Measurements from ENCODE around the gene CACNA1A. TPM values are rescaled to one million over a fixed set of nuclear protein-coding genes. Genes with fewer than 3 reads are reported as not detected.

The CACNA1A gene
- total RNA-seq, result 0.52 TPM

DNA sequence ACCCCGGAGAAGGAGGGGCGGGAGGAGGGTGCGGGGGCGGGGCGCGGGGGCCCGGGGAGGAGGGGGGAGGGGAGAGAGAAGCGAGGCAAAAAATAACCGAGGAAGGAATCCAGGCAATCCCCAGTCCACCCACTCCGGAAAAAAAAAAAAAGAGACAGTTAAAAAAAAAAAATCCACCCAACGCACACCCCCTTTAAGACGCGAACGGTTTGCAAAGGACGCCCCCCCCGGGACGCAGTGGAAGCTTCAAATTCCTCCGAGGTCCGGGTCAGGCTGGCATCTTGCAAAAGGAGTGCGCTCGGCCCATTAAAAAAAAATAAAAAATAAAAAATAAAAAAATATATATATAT lies at the start of gene CACNA1A:
Gene CACNA1A, minus strand, starts transcription at position 9 of the 350 bp plus-strand sequence. CDS start 255 bp downstream, outside the sequence.
- Histone ChIP-seq H3K27ac (ENCODE audit: low read depth, low read length) (no peak within 1 kb of the TSS), H3K36me3 (ENCODE audit: control insufficient read depth in 3 of 3, insufficient read depth in 3 of 3, low read length in 3 of 3) (no peaks in the 10 kb centered on the region), H3K9me3 (ENCODE audit: control insufficient read depth in 3 of 3, low read length in 3 of 3) (no peaks in the 10 kb centered on the region), H3K27me3 (ENCODE audit: control insufficient read depth in 3 of 3, insufficient read depth in 3 of 3, low read length in 3 of 3) (peaks cover 32 to 52% (median 42%) of the 10 kb centered on the region in 3 donors), H3K4me3 (ENCODE audit: low read length in 3 of 3) (no peak within 1 kb of the TSS), H3K4me1 (ENCODE audit: control insufficient read depth in 3 of 3, insufficient read depth in 3 of 3, low read length in 3 of 3) (no peaks in the 10 kb centered on the region), H3K9ac (ENCODE audit: low read depth in 1 of 3, low read length in 3 of 3) (no peak within 1 kb of the TSS)

DNA sequence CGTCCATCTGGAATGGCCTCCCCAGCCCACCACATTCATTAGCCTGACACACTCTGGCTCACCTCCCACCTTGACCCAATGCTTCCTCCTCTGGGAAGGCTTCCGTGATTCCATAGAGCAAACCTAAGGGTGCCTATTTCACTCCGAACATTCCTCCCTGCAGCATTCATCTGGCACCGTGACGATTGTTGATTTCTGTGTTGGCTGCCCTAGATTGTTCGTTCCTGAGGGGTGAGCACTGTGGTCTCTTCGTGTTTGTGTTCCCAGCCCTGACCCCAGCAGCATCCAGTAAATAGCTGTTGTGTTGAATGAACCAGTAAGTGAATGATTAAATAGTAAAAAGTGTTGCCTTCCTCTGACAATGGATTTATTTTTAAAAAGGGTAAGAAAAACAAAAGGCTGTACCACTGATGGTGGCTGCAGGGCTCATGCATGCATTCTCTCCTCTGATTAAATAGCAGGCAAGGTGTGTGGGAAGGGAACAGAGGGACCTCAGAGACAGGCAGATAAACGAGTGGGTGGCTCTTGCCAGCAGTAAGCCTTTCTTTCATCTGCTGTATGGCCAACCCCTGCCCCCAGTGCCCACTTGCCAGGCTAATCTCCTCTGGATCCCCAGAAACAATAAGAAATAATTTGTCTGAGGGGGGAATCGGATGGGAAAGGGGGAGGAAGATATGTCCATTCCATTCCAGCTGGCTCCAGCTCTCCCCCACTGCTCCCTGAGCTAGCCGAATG lies 48.4 kb upstream of the CACNA1A start:
- Histone ChIP-seq H3K36me3 (ENCODE audit: control insufficient read depth in 3 of 3, insufficient read depth in 3 of 3, low read length in 3 of 3) (no peaks in the 10 kb centered on the region), H3K4me1 (ENCODE audit: control insufficient read depth in 3 of 3, insufficient read depth in 3 of 3, low read length in 3 of 3) (no peaks in the 10 kb centered on the region), H3K27me3 (ENCODE audit: control insufficient read depth in 3 of 3, insufficient read depth in 3 of 3, low read length in 3 of 3) (peaks cover 4 to 9% (median 8%) of the 10 kb centered on the region in 3 donors), H3K4me3 (ENCODE audit: low read length in 3 of 3) (no peak overlapping the region), H3K27ac (ENCODE audit: low read depth, low read length) (no peak overlapping the region), H3K9me3 (ENCODE audit: control insufficient read depth in 3 of 3, low read length in 3 of 3) (peaks cover 0 to 3% (median 0%) of the 10 kb centered on the region in 3 donors), H3K9ac (ENCODE audit: low read depth in 1 of 3, low read length in 3 of 3) (no peak overlapping the region)

DNA sequence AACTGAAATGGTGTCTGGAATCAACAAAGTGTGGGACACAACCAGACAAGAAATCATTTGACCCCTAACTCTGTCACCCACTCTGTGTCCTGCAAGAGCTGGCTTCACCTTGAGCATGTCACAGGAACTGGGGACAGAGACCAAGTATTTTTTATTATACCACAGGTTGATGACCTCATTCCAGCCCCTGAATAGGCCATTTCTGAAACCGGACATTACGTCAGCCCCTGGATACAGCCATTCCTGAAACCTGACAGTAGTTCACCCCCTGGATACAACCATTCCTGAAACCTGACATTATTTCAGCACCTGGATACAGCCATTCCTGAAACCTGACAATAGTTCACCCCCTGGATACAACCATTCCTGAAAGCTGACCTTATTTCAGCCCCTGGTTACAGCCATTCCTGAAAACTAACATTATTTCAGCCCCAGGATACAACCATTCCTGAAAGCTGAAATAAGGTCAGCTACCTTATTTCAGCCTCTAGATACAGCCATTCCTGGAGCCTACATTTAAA lies 47.7 kb upstream of the CACNA1A start:
- peaks cover 0 to 4% (median 0%) of the 10 kb centered on the region in 3 donors for H3K9me3 ChIP-seq (ENCODE audit: control insufficient read depth in 3 of 3, low read length in 3 of 3)
- H3K27ac ChIP-seq (ENCODE audit: low read depth, low read length), result no peak overlapping the region
- H3K27me3 ChIP-seq (ENCODE audit: control insufficient read depth in 3 of 3, insufficient read depth in 3 of 3, low read length in 3 of 3), result peaks cover 4 to 9% (median 8%) of the 10 kb centered on the region in 3 donors
- no peak overlapping the region for H3K9ac ChIP-seq (ENCODE audit: low read depth in 1 of 3, low read length in 3 of 3)
- no peak overlapping the region for H3K4me3 ChIP-seq (ENCODE audit: low read length in 3 of 3)
- no peaks in the 10 kb centered on the region for H3K36me3 ChIP-seq (ENCODE audit: control insufficient read depth in 3 of 3, insufficient read depth in 3 of 3, low read length in 3 of 3)
- H3K4me1 ChIP-seq (ENCODE audit: control insufficient read depth in 3 of 3, insufficient read depth in 3 of 3, low read length in 3 of 3), result no peaks in the 10 kb centered on the region

DNA sequence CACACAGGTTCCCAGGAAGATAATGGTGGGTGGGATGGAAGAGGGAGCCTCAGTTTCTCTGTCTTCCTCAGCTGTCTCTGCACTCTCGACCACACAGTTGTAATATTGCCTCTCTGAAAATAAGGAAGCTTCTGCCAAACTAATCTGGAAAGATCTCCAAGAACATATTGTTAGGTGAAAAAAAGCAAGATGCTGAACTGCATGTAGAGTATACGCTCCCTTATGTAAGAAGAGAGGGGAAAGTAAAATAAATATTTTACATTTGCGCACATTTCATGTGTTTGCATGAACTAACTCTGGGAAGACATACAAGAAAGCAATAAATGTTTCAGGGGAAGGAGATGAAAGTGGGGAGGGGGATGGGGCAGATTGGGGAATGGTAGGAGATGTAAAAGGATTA lies 41.9 kb upstream of the CACNA1A start:
- Histone ChIP-seq H3K4me3 (ENCODE audit: low read length in 3 of 3) (no peak overlapping the region), H3K36me3 (ENCODE audit: control insufficient read depth in 3 of 3, insufficient read depth in 3 of 3, low read length in 3 of 3) (no peaks in the 10 kb centered on the region), H3K9ac (ENCODE audit: low read depth in 1 of 3, low read length in 3 of 3) (no peak overlapping the region), H3K4me1 (ENCODE audit: control insufficient read depth in 3 of 3, insufficient read depth in 3 of 3, low read length in 3 of 3) (no peaks in the 10 kb centered on the region), H3K27me3 (ENCODE audit: control insufficient read depth in 3 of 3, insufficient read depth in 3 of 3, low read length in 3 of 3) (peaks cover 0 to 10% (median 4%) of the 10 kb centered on the region in 3 donors), H3K27ac (ENCODE audit: low read depth, low read length) (no peak overlapping the region), H3K9me3 (ENCODE audit: control insufficient read depth in 3 of 3, low read length in 3 of 3) (peaks cover 0 to 7% (median 5%) of the 10 kb centered on the region in 3 donors)

DNA sequence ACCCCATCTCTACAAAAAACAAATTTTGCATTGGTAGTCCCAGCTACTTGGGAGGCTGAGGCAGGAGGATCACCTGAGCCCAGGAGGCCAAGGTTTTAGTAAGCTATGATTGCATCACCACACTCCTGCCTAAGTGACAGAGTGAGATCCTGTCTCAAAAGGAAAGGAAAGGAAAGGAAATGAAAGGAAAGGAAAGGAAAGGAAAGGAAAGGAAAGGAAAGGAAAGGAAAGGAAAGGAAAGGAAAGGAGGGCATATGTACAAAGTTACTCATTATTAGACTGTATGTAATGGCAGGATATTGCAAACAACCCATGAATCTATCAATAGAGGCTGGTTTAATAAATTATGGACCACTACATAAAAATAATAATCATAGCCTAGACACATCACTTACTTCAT lies 40.8 kb upstream of the CACNA1A start:
- H3K4me3 ChIP-seq (ENCODE audit: low read length in 3 of 3), result no peak overlapping the region
- H3K9ac ChIP-seq (ENCODE audit: low read depth in 1 of 3, low read length in 3 of 3), result no peak overlapping the region
- H3K4me1 ChIP-seq (ENCODE audit: control insufficient read depth in 3 of 3, insufficient read depth in 3 of 3, low read length in 3 of 3), result no peaks in the 10 kb centered on the region
- peaks cover 0 to 10% (median 4%) of the 10 kb centered on the region in 3 donors for H3K27me3 ChIP-seq (ENCODE audit: control insufficient read depth in 3 of 3, insufficient read depth in 3 of 3, low read length in 3 of 3)
- no peak overlapping the region for H3K27ac ChIP-seq (ENCODE audit: low read depth, low read length)
- H3K36me3 ChIP-seq (ENCODE audit: control insufficient read depth in 3 of 3, insufficient read depth in 3 of 3, low read length in 3 of 3), result no peaks in the 10 kb centered on the region
- H3K9me3 ChIP-seq (ENCODE audit: control insufficient read depth in 3 of 3, low read length in 3 of 3), result peaks cover 0 to 7% (median 5%) of the 10 kb centered on the region in 3 donors

DNA sequence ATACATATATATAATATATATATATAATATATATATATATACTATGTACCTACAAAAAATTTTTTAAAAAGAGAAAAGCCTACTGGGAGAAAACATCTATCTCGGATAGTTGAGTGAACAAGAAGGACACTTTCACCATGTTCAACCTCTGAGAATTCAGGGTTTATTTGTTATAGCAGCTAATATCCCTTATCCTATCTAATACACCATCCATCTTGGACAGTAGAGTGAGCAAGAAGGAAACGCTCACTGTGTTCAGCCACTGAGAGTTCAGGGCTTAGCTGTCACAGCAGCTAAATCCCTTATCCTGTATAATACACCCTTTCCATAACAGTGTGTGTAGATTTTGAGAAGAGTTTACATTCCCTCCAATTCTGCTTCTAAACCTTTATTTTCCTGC lies 38.1 kb upstream of the CACNA1A start:
- no peak overlapping the region for H3K4me3 ChIP-seq (ENCODE audit: low read length in 3 of 3)
- peaks cover 0 to 7% (median 6%) of the 10 kb centered on the region in 3 donors for H3K9me3 ChIP-seq (ENCODE audit: control insufficient read depth in 3 of 3, low read length in 3 of 3)
- H3K4me1 ChIP-seq (ENCODE audit: control insufficient read depth in 3 of 3, insufficient read depth in 3 of 3, low read length in 3 of 3), result no peaks in the 10 kb centered on the region
- H3K27me3 ChIP-seq (ENCODE audit: control insufficient read depth in 3 of 3, insufficient read depth in 3 of 3, low read length in 3 of 3), result peaks cover 0 to 6% (median 4%) of the 10 kb centered on the region in 3 donors
- H3K36me3 ChIP-seq (ENCODE audit: control insufficient read depth in 3 of 3, insufficient read depth in 3 of 3, low read length in 3 of 3), result no peaks in the 10 kb centered on the region
- no peak overlapping the region for H3K27ac ChIP-seq (ENCODE audit: low read depth, low read length)
- no peak overlapping the region for H3K9ac ChIP-seq (ENCODE audit: low read depth in 1 of 3, low read length in 3 of 3)

DNA sequence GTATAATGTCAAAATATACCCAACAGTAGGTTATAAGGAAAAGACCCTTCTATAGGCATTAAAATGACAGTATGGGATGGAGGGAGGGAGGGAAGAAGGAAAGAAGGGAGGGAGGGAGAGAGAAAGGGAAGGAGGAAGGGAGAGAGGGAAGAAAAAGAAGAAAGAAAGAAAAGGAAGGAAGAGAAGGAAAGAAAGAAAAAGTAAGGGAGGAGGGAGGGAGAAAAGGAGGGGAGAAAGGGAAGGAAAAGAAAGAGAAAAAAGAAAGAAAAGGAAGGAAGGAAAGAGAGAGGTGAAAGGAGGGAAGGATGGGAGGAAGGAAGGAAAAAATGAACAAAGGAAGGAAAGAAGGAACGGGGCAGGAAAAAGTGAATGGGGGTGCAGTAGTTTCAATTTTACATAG lies 35.3 kb upstream of the CACNA1A start:
- Histone ChIP-seq H3K4me1 (ENCODE audit: control insufficient read depth in 3 of 3, insufficient read depth in 3 of 3, low read length in 3 of 3) (no peaks in the 10 kb centered on the region), H3K27me3 (ENCODE audit: control insufficient read depth in 3 of 3, insufficient read depth in 3 of 3, low read length in 3 of 3) (peaks cover 0 to 8% (median 0%) of the 10 kb centered on the region in 3 donors), H3K27ac (ENCODE audit: low read depth, low read length) (no peak overlapping the region), H3K36me3 (ENCODE audit: control insufficient read depth in 3 of 3, insufficient read depth in 3 of 3, low read length in 3 of 3) (no peaks in the 10 kb centered on the region), H3K4me3 (ENCODE audit: low read length in 3 of 3) (no peak overlapping the region), H3K9ac (ENCODE audit: low read depth in 1 of 3, low read length in 3 of 3) (no peak overlapping the region), H3K9me3 (ENCODE audit: control insufficient read depth in 3 of 3, low read length in 3 of 3) (peaks cover 0 to 7% (median 4%) of the 10 kb centered on the region in 3 donors)

DNA sequence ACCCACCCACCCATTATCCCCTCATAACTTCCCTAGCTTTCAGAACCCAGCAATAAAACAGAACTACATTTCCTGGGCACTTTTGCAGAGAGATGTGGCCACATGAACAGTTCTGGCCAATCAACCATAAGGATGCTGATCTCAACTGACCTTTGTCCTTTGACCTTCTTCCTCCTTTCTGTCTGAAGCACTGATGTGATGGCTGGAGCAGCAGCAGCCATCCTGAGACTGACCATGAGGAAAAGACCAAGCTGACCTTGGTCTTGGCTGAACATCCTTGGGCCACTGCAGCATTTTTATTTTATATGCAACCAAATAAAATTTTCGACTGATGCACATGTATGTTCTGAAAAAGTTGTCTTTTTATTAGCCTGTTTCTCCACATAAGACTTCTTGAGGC lies 33.1 kb upstream of the CACNA1A start:
- peaks cover 0 to 4% (median 0%) of the 10 kb centered on the region in 3 donors for H3K27me3 ChIP-seq (ENCODE audit: control insufficient read depth in 3 of 3, insufficient read depth in 3 of 3, low read length in 3 of 3)
- no peaks in the 10 kb centered on the region for H3K4me1 ChIP-seq (ENCODE audit: control insufficient read depth in 3 of 3, insufficient read depth in 3 of 3, low read length in 3 of 3)
- H3K27ac ChIP-seq (ENCODE audit: low read depth, low read length), result no peak overlapping the region
- no peaks in the 10 kb centered on the region for H3K36me3 ChIP-seq (ENCODE audit: control insufficient read depth in 3 of 3, insufficient read depth in 3 of 3, low read length in 3 of 3)
- no peak overlapping the region for H3K9ac ChIP-seq (ENCODE audit: low read depth in 1 of 3, low read length in 3 of 3)
- H3K9me3 ChIP-seq (ENCODE audit: control insufficient read depth in 3 of 3, low read length in 3 of 3), result peaks cover 0 to 2% (median 0%) of the 10 kb centered on the region in 3 donors
- no peak overlapping the region for H3K4me3 ChIP-seq (ENCODE audit: low read length in 3 of 3)

DNA sequence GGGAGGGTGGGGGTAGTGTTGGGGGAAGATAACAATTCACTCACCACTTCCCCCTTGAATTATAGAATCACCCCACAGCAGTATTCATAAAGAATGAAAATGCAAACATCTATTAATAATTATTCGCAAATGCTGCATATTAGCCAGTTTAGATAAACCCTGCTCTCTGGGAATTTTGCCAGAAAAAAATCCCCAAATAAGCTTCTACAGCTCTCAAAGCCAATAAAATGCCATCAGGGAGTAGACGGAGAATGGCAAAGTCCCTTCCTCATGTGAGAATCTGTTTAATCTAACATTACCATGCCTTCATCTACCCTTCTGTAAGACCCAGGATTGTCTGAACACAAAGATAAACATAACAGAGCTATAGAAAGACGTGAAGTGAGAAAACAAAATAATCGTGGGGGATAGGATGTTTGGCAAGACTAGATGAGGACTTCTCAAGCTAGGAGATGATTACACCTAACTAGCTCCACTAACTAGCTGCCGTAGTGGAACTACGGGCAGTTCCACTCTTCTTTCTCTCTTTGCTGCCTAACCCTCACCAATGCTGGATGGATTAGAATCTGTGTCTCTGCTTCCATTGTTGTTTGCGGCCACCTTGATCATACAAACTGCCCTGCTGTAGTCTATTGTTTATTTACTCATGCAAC lies 32.4 kb upstream of the CACNA1A start:
- no peak overlapping the region for H3K27ac ChIP-seq (ENCODE audit: low read depth, low read length)

DNA sequence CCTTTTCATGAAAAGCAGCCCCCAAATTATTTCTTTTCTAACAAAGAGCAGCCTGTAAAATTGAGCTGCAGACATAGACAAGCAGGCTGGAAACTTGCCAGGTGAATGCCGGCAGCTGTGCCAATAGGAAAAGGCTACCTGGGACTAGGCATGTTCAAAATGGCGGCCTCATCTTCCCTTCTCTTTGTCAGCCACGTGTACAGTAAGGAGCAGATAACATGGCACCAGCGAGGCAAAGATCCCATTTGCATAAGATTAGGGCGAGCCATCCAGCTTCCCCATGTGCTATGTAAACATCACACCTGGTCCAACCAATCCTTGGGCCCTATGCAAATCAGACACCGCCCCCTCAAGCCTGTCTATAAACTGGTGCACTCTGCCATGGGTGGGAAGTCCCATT lies 31.2 kb upstream of the CACNA1A start:
- no peak overlapping the region for H3K9ac ChIP-seq (ENCODE audit: low read depth in 1 of 3, low read length in 3 of 3)
- H3K4me3 ChIP-seq (ENCODE audit: low read length in 3 of 3), result no peak overlapping the region
- no peak overlapping the region for H3K27ac ChIP-seq (ENCODE audit: low read depth, low read length)
- no peaks in the 10 kb centered on the region for H3K36me3 ChIP-seq (ENCODE audit: control insufficient read depth in 3 of 3, insufficient read depth in 3 of 3, low read length in 3 of 3)
- peaks cover 0 to 2% (median 0%) of the 10 kb centered on the region in 3 donors for H3K9me3 ChIP-seq (ENCODE audit: control insufficient read depth in 3 of 3, low read length in 3 of 3)
- peaks cover 0 to 4% (median 0%) of the 10 kb centered on the region in 3 donors for H3K27me3 ChIP-seq (ENCODE audit: control insufficient read depth in 3 of 3, insufficient read depth in 3 of 3, low read length in 3 of 3)
- no peaks in the 10 kb centered on the region for H3K4me1 ChIP-seq (ENCODE audit: control insufficient read depth in 3 of 3, insufficient read depth in 3 of 3, low read length in 3 of 3)

More for the DNA sequence above, 32.4 kb upstream of the CACNA1A start:
- Histone ChIP-seq H3K4me3 (ENCODE audit: low read length in 3 of 3) (no peak overlapping the region), H3K4me1 (ENCODE audit: control insufficient read depth in 3 of 3, insufficient read depth in 3 of 3, low read length in 3 of 3) (no peaks in the 10 kb centered on the region), H3K9me3 (ENCODE audit: control insufficient read depth in 3 of 3, low read length in 3 of 3) (peaks cover 0 to 2% (median 0%) of the 10 kb centered on the region in 3 donors), H3K36me3 (ENCODE audit: control insufficient read depth in 3 of 3, insufficient read depth in 3 of 3, low read length in 3 of 3) (no peaks in the 10 kb centered on the region), H3K27me3 (ENCODE audit: control insufficient read depth in 3 of 3, insufficient read depth in 3 of 3, low read length in 3 of 3) (peaks cover 0 to 4% (median 0%) of the 10 kb centered on the region in 3 donors), H3K9ac (ENCODE audit: low read depth in 1 of 3, low read length in 3 of 3) (no peak overlapping the region)

Measured in skeletal muscle tissue (tissue), 4 donors.